AG08395 (cell line): Measurements from ENCODE around the gene OR52M1.

Source experiments
- DNase-seq: peaks from one replicate; pipeline ENCODE4 v3.0.0; 2012; ENCODE audit warnings: mixed read lengths, low spot score

OR52M1 gene

GRCh38 chr11:4569075-4569474 is 24.1 kb downstream of the OR52M1 start:
- DNase-seq = no peak

- DNase-seq = no peak
These were observed 31.9 kb downstream of the OR52M1 start for GRCh38 chr11:4576880-4577279.

- no peak for DNase-seq
These were observed 32.8 kb downstream of the OR52M1 start for GRCh38 chr11:4577761-4578160.

GRCh38 chr11:4578624-4579023 is 33.6 kb downstream of the OR52M1 start:
- DNase-seq = no peak

- no peak for DNase-seq
These were observed 35.1 kb downstream of the OR52M1 start for GRCh38 chr11:4580124-4580523.

GRCh38 chr11:4581443-4581842 is 36.5 kb downstream of the OR52M1 start, which contains the start of gene OR52I2:
TSS of gene OR52I2 (plus strand) at chr11:4581743.
- no peak for DNase-seq

- no peak for DNase-seq
These were observed 44.0 kb downstream of the OR52M1 start for GRCh38 chr11:4589017-4589416.

GRCh38 chr11:4593739-4594138 is 48.7 kb downstream of the OR52M1 start, which contains the start of gene OR52I1:
TSS of gene OR52I1 (plus strand) at chr11:4594039. CDS start at chr11:4594039, 0 bp downstream.
- no peak for DNase-seq
